ENCODE data around the gene TMEM45B.
A peak's percentile ranks its signal among the peaks of the same experiment; 100 is the strongest.
"Not testable (repeated sequence)": the region's sequence is repeated elsewhere in the genome, so short reads cannot be mapped to it uniquely, and the experiment has no call there.

TMEM45B gene

DNA sequence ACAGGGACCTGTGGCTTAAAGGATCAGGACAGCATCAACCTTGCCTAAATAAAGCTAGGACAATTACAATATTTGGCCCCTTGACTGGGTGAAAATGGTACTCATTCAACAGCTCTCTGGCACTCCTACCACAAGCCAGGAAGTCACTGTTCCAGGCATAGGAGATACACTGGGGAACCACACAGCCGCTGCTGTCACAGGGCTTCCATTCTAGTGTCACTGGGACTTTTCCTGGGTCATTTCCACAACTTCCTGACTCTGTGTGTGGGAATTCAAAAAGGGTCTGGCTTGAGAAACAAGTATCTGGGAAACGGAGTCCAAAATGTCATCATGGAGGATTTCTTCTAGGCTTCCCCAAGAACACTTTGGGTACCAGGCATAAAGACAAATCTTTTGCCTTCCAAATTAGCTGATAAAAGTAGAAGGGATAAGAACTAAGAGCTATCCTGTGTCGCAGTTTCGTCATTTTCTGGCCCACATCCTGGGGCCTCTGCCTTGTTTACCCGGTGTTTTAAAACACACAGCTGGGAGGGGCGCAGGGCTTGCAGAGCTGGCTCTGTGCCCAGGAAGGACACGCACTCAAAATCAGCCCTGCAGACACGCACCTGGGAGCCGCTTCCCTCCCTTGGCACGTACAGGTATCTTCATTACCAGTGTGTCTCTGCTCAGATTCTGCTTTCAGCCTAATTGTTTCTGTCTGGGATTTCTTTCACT lies 38.0 kb downstream of the TMEM45B start:
- DNase-seq, result peak; percentile 74

GRCh38 chr11:129854232-129854805 lies 38.7 kb downstream of the TMEM45B start:
- DNase-seq, result no peak

GRCh38 chr11:129855086-129855485 lies 39.4 kb downstream of the TMEM45B start:
- DNase-seq, result no peak

DNA sequence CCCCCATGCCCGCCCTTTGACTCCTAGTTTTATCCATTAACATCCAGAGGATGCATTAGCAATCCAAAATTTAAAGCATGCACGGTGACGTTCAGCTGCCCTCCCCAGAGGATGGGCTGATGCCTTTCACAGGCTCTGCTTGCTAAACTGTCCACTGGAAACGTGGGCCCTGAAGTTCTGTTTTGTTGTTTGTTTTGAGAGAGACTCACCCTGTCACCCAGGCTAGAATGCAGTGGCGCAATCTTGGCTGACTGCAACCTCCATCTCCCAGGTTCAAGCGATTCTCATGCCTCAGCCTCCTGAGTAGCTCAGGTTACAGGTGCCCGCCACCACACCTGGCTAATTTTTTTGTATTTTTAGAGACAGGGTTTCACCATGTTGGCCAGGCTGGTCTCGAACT lies 40.4 kb downstream of the TMEM45B start:
- no peak for DNase-seq

- DNase-seq, result no peak
Observed at GRCh38 chr11:129861702-129862522, 46.3 kb downstream of the TMEM45B start.

GRCh38 chr11:129864811-129865210 lies 49.2 kb downstream of the TMEM45B start:
- DNase-seq, result no peak

GRCh38 chr11:129865701-129866100 lies 50.1 kb downstream of the TMEM45B start:
- DNase-seq, result no peak

DNA sequence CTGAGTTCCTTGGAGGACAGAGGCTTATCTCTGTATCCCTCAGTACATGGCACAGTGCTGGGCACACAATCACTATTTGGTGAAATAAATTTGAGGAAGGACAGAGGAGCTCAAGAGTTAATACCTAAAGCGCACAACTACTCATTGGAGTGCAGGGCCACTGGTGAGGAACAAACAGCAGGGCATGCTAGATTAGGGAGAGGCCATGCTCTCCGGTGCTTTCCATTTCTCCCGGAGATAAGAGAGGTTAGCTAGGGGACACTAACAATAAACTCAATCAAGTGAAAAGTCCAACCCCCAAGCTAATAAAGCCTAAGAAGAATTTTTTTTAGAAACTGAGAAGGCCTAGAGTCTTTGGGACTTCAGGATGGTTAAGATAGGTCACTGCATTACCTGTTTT lies 50.7 kb downstream of the TMEM45B start:
- DNase-seq, result no peak

DNA sequence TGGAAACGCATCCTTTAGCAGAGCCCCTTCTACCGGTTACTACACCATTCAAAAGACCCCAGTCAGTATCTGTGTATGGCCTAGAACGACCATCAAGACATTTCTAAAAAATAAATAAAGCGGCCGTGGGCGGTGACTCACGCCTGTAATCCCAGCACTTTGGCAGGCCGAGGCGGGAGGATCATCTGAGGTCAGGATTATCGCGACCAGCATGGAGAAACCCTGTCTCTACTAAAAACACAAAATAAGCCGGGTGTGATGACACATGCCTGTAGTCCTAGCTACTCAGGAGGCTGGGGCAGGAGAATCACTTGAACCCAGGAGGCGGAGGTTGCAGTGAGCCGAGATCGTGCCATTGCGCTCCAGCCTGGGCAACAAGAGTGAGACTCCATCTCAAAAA lies 53.0 kb downstream of the TMEM45B start:
- not testable (repeated sequence) for DNase-seq

- no peak for DNase-seq
Observed at GRCh38 chr11:129871914-129872313, 56.3 kb downstream of the TMEM45B start.

- no peak for DNase-seq
Observed at GRCh38 chr11:129880311-129880710, 64.7 kb downstream of the TMEM45B start.

- peak; percentile 39 for DNase-seq
Observed at GRCh38 chr11:129881570-129882170, 66.0 kb downstream of the TMEM45B start.

GRCh38 chr11:129884581-129884980 lies 68.9 kb downstream of the TMEM45B start:
- DNase-seq, result no peak

DNA sequence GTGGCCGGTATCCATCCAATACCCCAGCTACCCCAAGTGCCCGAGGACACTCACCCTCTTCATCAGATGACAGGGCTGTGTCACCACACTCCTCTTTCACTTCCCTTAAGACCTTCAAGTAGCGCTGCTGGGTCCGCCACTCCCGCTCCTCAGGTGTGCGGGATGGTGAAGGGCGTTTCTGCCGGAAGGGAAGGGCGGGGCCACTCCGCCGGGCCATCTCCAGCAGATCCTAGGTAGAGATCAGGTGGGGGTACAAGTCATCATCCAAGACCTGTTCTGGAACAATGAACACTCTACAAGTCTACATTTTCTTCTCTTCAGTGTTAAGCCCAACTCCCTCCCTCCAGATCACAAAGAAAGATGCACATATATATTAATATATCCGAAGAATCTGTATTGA lies 69.7 kb downstream of the TMEM45B start:
- DNase-seq, result no peak

DNA sequence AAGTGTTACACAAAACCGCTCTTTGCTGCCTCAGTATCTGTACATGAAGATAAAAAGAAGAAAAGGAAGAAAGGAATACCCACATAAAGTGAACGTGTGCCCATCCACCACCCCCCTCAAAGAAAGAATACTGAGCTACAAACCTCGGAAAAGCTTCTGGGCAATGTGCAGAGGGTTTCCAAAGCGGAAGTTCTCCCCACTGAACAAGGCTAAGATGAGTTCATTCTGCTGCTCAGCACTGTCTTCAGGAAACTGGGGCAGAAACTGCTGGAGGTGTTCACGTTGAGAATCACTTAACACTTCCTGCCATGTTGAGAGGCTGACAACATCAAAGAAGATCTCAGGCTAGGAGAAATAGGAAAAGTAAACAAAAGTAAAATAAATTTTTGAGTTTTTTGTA lies 72.8 kb downstream of the TMEM45B start:
- DNase-seq, result peak; percentile 33

GRCh38 chr11:129894278-129895125 lies 78.9 kb downstream of the TMEM45B start:
- DNase-seq, result no peak

DNA sequence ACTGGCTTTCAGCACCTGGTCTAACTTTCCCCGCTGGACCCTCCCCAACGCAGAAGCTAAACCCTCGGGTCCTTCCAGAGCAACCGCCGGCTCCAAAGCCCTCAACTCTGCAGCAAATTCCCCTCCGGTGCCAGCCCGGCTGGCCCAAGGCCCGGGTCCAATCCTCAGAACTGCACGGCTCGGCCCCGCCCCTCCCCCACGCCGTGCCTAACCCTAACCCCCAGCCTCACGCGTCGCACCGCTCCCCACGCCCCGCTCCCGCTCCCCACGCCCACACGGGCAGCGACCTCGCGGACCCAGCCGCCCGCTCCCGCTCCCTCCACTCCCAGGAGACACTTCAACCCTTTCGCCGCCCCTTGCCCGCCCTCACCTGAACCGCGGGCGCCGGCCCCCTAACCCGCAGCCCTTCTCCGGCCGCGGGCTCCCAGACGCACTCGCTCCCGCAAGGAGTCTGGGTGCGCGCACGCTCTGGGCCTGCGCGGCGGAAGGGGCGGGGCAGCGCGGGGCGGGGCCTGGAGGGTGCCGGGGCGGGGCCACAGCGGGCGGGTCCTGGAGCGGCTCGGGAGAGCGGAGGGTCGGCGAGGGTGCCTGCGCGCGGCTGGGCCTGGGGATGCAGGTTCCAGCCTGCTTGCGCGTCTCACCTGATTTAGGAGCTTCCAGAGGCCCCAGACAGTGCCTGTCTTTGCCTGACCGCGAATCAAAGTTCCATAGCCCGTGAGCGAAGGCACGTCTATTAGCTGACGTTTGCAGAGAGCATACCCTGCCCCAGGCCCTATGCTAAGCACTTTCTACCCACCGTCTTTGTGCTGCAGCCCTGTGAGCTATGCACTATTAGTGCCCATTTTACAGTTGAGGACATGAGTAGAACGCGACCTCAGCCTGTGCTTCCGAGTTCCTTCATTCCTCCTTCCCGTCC lies 79.7 kb downstream of the TMEM45B start, which contains the start of gene NFRKB:
NFRKB (minus strand) TSS at position 453 of the 916 bp plus-strand sequence. CDS start 2,729 bp downstream, outside the sequence.
- DNase-seq, result peak; percentile 89

- no peak for DNase-seq
Observed at GRCh38 chr11:129896062-129896461, 80.4 kb downstream of the TMEM45B start.

DNA sequence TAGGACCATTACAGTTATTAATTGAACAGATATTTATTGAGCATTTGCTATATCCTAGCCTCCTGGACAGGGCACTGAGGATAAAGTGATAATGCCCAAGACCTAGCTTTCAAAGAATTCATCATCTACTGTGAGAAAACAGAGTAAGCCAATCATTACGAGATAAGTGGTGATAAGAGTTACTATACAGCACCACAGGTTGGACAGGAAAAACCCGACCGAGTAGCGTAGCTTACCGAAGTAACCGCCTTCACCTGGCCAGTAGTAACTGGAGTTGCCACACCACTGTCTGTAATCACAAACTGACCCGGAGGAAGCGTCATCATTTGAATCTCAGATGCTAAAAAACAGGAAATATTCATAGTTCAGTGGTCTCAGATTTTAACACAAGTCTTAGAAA lies 89.8 kb downstream of the TMEM45B start:
- no peak for DNase-seq
